Measurements from ENCODE around the gene RAI1. TPM values are rescaled to one million over a fixed set of nuclear protein-coding genes. Genes with fewer than 3 reads are reported as not detected.

The RAI1 gene
- total RNA-seq, 2 donors from 2014 or later, result 35.9 to 42.9 TPM

- Histone ChIP-seq H3K27me3 (ENCODE audit: control insufficient read depth, insufficient read depth, low read length, poor library complexity, severe bottlenecking) (no peaks in the 10 kb centered on the region), H3K36me3 (ENCODE audit: control insufficient read depth, insufficient read depth, low read length) (peaks cover 22% of the 10 kb centered on the region), H3K27ac (ENCODE audit: low read depth, low read length) (no peak overlapping the region), H3K4me1 (ENCODE audit: control insufficient read depth, insufficient read depth, low read length) (peaks cover 12% of the 10 kb centered on the region), H3K9ac (ENCODE audit: extremely low read depth, low read length, poor library complexity, severe bottlenecking) (no peak overlapping the region), H3K4me3 (ENCODE audit: low read length) (peak overlapping the region; percentile 83), H3K9me3 (ENCODE audit: control insufficient read depth, low read length) (no peaks in the 10 kb centered on the region)
- WGBS, 2 experiments (ENCODE audit: insufficient coverage in 1 of 2, insufficient read length in 1 of 2), result 96 to 100% methylated on average over 2 to 4 of the region's 4 CpGs
- no peak for TF ChIP-seq CTCF (conservative IDR thresholded peaks at IDR 0.05)
- DNase-seq, result no peak
- H3K4me3 Mint-ChIP-seq, result peak overlapping the region; percentile 74
- H3K36me3 Mint-ChIP-seq (ENCODE audit: low read depth), result peaks cover 18% of the 10 kb centered on the region
- no peaks in the 10 kb centered on the region for H3K9me3 Mint-ChIP-seq
- peaks cover 43% of the 10 kb centered on the region for H3K4me1 Mint-ChIP-seq
- H3K27ac Mint-ChIP-seq, result no peak overlapping the region
- no peaks in the 10 kb centered on the region for H3K27me3 Mint-ChIP-seq (ENCODE audit: insufficient read depth)
Measured at GRCh38 chr17:17834974-17835373, 153.7 kb downstream of the RAI1 start.

GRCh38 chr17:17835415-17836249, 154.4 kb downstream of the RAI1 start:
- peak overlapping the region; percentile 83 for H3K4me3 ChIP-seq (ENCODE audit: low read length)
- no peaks in the 10 kb centered on the region for H3K27me3 ChIP-seq (ENCODE audit: control insufficient read depth, insufficient read depth, low read length, poor library complexity, severe bottlenecking)
- DNase-seq, result no peak
- WGBS, 2 experiments (ENCODE audit: insufficient coverage in 1 of 2, insufficient read length in 1 of 2), result 37 to 39% methylated on average over 17 to 25 of the region's 25 CpGs
- no peaks in the 10 kb centered on the region for H3K9me3 ChIP-seq (ENCODE audit: control insufficient read depth, low read length)
- H3K36me3 ChIP-seq (ENCODE audit: control insufficient read depth, insufficient read depth, low read length), result peaks cover 22% of the 10 kb centered on the region
- Mint-ChIP-seq H3K4me1 (peaks cover 43% of the 10 kb centered on the region), H3K4me3 (peak overlapping the region; percentile 74), H3K27ac (peak overlapping the region; percentile 75), H3K27me3 (ENCODE audit: insufficient read depth) (no peaks in the 10 kb centered on the region), H3K36me3 (ENCODE audit: low read depth) (peaks cover 18% of the 10 kb centered on the region), H3K9me3 (no peaks in the 10 kb centered on the region)
- no peak for TF ChIP-seq CTCF (conservative IDR thresholded peaks at IDR 0.05)
- no peak overlapping the region for H3K27ac ChIP-seq (ENCODE audit: low read depth, low read length)
- H3K9ac ChIP-seq (ENCODE audit: extremely low read depth, low read length, poor library complexity, severe bottlenecking), result peak overlapping the region; percentile 93
- peaks cover 12% of the 10 kb centered on the region for H3K4me1 ChIP-seq (ENCODE audit: control insufficient read depth, insufficient read depth, low read length)

GRCh38 chr17:17836250-17836817, 155.1 kb downstream of the RAI1 start:
- Mint-ChIP-seq H3K4me3 (peak overlapping the region; percentile 74), H3K4me1 (peaks cover 43% of the 10 kb centered on the region), H3K27me3 (ENCODE audit: insufficient read depth) (no peaks in the 10 kb centered on the region), H3K27ac (peak overlapping the region; percentile 75), H3K36me3 (ENCODE audit: low read depth) (peaks cover 15% of the 10 kb centered on the region), H3K9me3 (no peaks in the 10 kb centered on the region)
- H3K27me3 ChIP-seq (ENCODE audit: control insufficient read depth, insufficient read depth, low read length, poor library complexity, severe bottlenecking), result no peaks in the 10 kb centered on the region
- peak overlapping the region; percentile 90 for H3K27ac ChIP-seq (ENCODE audit: low read depth, low read length)
- H3K9me3 ChIP-seq (ENCODE audit: control insufficient read depth, low read length), result no peaks in the 10 kb centered on the region
- DNase-seq, result peak; percentile 100
- H3K4me1 ChIP-seq (ENCODE audit: control insufficient read depth, insufficient read depth, low read length), result peaks cover 12% of the 10 kb centered on the region
- peak overlapping the region; percentile 93 for H3K9ac ChIP-seq (ENCODE audit: extremely low read depth, low read length, poor library complexity, severe bottlenecking)
- H3K36me3 ChIP-seq (ENCODE audit: control insufficient read depth, insufficient read depth, low read length), result peaks cover 15% of the 10 kb centered on the region
- no peak for TF ChIP-seq CTCF (conservative IDR thresholded peaks at IDR 0.05)
- H3K4me3 ChIP-seq (ENCODE audit: low read length), result peak overlapping the region; percentile 83
- 0% methylated on average over 41 to 69 of the region's 69 CpGs for WGBS, 2 experiments (ENCODE audit: insufficient coverage in 1 of 2, insufficient read length in 1 of 2)

All from endodermal cell (in vitro differentiated cells).